ENCODE results near the gene DMD.

DMD gene

DNA sequence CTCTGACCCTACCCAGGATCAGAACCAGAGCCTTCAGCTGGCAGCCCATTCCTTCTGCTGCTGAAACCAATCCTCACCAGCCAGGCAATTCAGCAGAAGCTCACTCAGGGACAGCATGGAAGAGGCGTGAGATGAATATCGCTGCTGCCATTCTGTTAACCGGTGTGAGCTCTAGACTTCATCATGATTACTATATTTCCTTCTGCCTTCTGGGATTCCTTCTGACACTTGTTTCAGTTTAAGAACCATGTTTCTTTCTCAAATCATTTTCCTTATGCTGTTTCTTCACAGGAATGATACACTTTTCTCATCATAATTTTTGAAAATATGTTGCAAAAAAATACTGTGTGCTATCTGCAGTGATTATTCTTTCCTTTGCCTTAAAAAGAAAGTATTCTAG, 1666.2 kb downstream of the DMD start:
- TF ChIP-seq, protein P1, sequence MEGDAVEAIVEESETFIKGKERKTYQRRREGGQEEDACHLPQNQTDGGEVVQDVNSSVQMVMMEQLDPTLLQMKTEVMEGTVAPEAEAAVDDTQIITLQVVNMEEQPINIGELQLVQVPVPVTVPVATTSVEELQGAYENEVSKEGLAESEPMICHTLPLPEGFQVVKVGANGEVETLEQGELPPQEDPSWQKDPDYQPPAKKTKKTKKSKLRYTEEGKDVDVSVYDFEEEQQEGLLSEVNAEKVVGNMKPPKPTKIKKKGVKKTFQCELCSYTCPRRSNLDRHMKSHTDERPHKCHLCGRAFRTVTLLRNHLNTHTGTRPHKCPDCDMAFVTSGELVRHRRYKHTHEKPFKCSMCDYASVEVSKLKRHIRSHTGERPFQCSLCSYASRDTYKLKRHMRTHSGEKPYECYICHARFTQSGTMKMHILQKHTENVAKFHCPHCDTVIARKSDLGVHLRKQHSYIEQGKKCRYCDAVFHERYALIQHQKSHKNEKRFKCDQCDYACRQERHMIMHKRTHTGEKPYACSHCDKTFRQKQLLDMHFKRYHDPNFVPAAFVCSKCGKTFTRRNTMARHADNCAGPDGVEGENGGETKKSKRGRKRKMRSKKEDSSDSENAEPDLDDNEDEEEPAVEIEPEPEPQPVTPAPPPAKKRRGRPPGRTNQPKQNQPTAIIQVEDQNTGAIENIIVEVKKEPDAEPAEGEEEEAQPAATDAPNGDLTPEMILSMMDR (IDR thresholded peaks at IDR 0.05; ENCODE audit: insufficient read depth, low read depth, low read length, missing control alignments), result no peak
- no peak for DNase-seq (ENCODE audit: low read depth)
- no peak overlapping the region for H3K4me3 ChIP-seq (ENCODE audit: low read length)

DNA sequence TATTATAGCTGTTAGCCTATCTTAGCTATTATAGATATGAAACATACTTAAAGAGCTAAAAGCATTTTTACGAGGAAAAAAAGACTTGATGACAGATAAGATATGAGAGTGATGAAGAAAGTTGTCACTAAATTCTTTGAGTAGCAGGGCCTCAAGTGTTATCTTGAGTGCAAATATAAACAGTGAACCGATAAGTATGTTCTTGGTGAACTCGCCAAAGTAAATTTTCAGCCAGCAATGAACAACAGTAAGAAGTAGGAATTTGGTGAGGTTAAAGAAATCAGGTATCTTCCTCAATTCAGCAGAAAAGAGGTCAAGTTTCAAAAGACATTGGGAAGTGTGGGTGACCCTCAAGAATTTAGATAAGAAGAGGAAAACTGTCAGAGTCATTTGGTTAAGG, 1667.7 kb downstream of the DMD start:
- TF ChIP-seq, protein P1 (IDR thresholded peaks at IDR 0.05; ENCODE audit: insufficient read depth, low read depth, low read length, missing control alignments), result no peak
- no peak for DNase-seq (ENCODE audit: low read depth)
- H3K4me3 ChIP-seq (ENCODE audit: low read length), result no peak overlapping the region

DNA sequence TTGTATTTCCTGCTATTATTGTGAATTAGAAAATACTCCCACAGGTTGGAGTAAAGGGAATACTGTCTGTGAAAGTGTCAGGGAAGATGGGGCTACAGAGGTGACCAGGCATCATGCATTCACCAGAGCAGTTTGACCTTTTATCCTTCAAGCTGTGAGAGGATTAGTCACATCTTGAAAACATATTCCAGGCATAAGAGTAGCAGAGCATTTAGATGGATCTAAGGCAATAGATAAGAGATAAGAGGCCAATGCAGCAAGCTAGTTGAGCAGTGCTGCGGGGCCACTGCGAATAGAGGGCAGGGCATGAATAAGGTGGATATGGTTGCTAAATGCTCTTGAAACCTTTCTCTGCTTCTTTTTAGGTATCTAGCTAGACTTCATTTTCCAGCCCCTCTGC, 1668.8 kb downstream of the DMD start:
- TF ChIP-seq, protein P1 (IDR thresholded peaks at IDR 0.05; ENCODE audit: insufficient read depth, low read depth, low read length, missing control alignments), result no peak
- no peak for DNase-seq (ENCODE audit: low read depth)
- no peak overlapping the region for H3K4me3 ChIP-seq (ENCODE audit: low read length)

DNA sequence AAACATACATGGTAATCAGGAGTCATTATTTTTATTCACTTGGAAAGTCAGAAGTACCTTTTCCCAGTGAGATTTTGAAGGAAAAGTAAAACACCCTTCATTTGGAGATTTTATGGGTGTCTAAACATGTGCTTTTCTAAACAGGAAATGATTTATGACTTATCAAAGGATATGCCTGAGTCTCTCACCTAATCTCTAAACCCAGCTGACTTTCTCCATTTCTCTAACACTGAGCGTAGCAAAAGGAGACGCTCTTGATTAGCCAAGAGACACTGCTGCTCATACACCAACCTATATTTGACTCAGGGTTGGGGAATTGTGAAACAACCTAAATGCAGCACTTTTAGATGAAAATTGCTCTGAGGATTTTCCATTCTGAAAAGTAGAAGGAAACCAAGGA, 1671.0 kb downstream of the DMD start:
- TF ChIP-seq, protein P1 (IDR thresholded peaks at IDR 0.05; ENCODE audit: insufficient read depth, low read depth, low read length, missing control alignments), result no peak
- DNase-seq (ENCODE audit: low read depth), result no peak
- no peak overlapping the region for H3K4me3 ChIP-seq (ENCODE audit: low read length)

DNA sequence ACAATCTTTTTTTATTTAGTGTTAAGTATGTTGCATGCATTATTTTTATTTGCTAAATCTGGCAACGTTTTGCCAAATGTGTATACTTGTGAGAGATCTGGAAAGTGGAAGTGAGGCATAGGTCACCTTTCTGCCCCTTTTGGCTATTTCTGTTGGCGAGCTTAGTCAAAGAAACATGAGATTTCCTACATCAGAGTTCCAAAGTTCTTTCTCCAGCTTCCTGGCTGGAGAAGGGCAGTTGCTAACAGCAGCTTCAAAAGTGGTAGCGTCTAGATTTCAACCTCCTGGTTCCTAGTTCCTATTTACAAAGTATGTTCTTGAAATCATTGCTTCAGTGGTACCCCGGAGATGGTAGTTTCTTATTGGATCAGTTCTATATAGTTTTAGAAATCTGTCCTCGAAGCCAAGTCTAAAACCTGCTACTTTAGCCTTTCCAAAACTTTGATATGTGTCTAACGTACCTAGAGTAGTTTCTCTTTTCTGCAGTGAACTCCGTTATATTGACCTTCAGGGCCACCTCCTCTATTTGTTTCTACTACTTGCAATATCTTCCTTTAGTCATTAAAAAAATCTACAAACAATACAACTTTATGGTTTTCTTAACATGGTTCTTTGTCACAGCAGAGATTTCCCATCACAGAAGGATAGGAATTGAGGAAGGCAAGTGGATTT, 1683.8 kb downstream of the DMD start:
- DNase-seq (ENCODE audit: low read depth), result no peak
- TF ChIP-seq, protein P1 (IDR thresholded peaks at IDR 0.05; ENCODE audit: insufficient read depth, low read depth, low read length, missing control alignments), result no peak
- no peak overlapping the region for H3K4me3 ChIP-seq (ENCODE audit: low read length)

DNA sequence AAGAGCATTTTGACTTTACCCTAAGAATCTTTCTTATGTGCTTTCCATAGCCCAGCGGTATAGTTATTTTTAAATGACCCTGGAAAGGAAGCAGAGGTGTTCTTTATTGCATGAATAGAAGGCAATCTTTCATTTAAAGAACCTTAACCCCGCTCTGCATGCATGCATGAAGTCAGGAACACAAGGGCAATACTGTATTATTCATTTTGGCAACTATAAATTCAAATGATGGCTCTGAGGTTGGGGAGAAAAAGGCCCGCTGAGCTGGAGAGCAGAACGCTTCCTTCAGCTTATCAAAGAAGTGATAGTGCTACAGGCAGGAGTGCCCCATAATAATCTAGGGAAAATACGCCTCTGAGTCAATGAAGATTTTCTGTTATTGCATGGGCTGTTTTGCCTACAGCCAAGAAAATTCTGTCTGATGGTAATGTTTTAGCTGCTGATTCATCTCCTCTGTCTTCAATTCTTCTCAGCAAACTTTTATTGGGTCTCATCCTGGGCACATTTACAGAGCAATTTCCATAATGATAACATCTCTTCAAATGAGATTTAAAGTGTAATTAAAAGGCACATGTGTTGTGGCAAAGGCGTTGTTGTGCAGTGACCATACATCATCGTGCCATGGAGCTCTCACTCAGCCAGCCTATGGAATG, 1687.3 kb downstream of the DMD start:
- no peak for DNase-seq (ENCODE audit: low read depth)
- no peak overlapping the region for H3K4me3 ChIP-seq (ENCODE audit: low read length)
- TF ChIP-seq, protein P1 (IDR thresholded peaks at IDR 0.05; ENCODE audit: insufficient read depth, low read depth, low read length, missing control alignments), result no peak

DNA sequence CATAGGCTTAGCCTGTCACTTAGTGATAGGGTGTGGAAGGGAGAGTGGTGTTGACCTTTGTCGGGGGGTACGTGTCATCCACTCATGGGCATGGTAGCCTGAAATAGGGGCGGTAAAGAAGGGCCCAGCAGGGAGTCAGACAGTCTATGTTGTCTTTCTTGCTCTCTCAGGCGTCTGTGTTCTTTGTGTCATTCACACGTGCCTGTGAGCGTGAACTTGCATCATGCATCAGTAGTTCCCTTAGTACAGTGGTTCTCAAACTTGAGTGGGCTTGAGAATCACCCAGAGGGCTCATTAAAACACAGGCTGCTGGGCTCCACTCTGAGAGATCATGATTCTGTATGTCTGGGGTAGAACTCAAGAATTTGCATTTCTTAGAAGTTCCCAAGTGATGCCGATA, 1688.6 kb downstream of the DMD start:
- H3K4me3 ChIP-seq (ENCODE audit: low read length), result no peak overlapping the region
- DNase-seq (ENCODE audit: low read depth), result no peak
- TF ChIP-seq, protein P1 (IDR thresholded peaks at IDR 0.05; ENCODE audit: insufficient read depth, low read depth, low read length, missing control alignments), result no peak
